GM12878 (cell line): ENCODE data around the gene SEPHS2. TPM values are rescaled to one million over a fixed set of nuclear protein-coding genes. Genes with fewer than 3 reads are reported as not detected.

Experiments
- BCLAF1 ChIP-seq: fragments of 450-650 bp; IDR thresholded peaks from 2 replicates; pipeline ENCODE4 v1.6.1; 2017; ENCODE audit warnings: antibody characterized with exemption, mild to moderate bottlenecking, moderate library complexity
- BMI1 ChIP-seq: fragments of 450-650 bp; IDR thresholded peaks from 2 replicates; pipeline ENCODE4 v1.6.1; 2016; ENCODE audit warnings: mild to moderate bottlenecking, moderate library complexity, borderline replicate concordance
- CHD2 ChIP-seq: IDR thresholded peaks from 2 replicates; pipeline ENCODE4 v1.6.1; 2011; ENCODE audit warnings: low read depth, low read length, improper control_type of control experiment, borderline replicate concordance
- EED ChIP-seq: sonication (generic); IDR thresholded peaks from 2 replicates; pipeline ENCODE4 v1.6.1; 2016; ENCODE audit warnings: antibody characterized with exemption, low read depth
- GABPA ChIP-seq: IDR thresholded peaks from 2 replicates; pipeline ENCODE4 v1.6.1; 2014; ENCODE audit warnings: antibody characterized with exemption, low read depth, mild to moderate bottlenecking, inconsistent platforms
- HCFC1 ChIP-seq: fragments of 150-350 bp; IDR thresholded peaks from 2 replicates; pipeline ENCODE4 v1.6.1; 2014; ENCODE audit warnings: low read length
- HDAC6 ChIP-seq: fragments of 200-600 bp; sonication (generic); IDR thresholded peaks from one replicate; pipeline ENCODE4 v1.8.0; 2017; ENCODE audit warnings: antibody characterized with exemption; ENCODE audit not compliant: unreplicated experiment
- HDGF ChIP-seq: fragments of 450-650 bp; IDR thresholded peaks from 2 replicates; pipeline ENCODE4 v1.6.1; 2016; ENCODE audit warnings: antibody characterized with exemption
- IKZF1 ChIP-seq: fragments of 450-650 bp; conservative IDR thresholded peaks from 2 replicates; pipeline ENCODE4 v1.6.1; 2017; ENCODE audit warnings: antibody characterized with exemption, mild to moderate bottlenecking
- IRF5 ChIP-seq: fragments of 450-650 bp; IDR thresholded peaks from 2 replicates; pipeline ENCODE4 v1.6.1; 2017; ENCODE audit warnings: borderline replicate concordance
- NFXL1 ChIP-seq: fragments of 450-650 bp; IDR thresholded peaks from 2 replicates; pipeline ENCODE4 v1.6.1; 2017; ENCODE audit warnings: antibody characterized with exemption, mild to moderate bottlenecking, borderline replicate concordance
- NFYA ChIP-seq: IDR thresholded peaks from 2 replicates; pipeline ENCODE4 v1.6.1; 2011; ENCODE audit warnings: low read depth, mild to moderate bottlenecking, low read length, improper control_type of control experiment, borderline replicate concordance
- PAX5 ChIP-seq: IDR thresholded peaks from 2 replicates; pipeline ENCODE4 v1.6.1; 2011; ENCODE audit warnings: low read depth, low read length, borderline replicate concordance
- PML ChIP-seq: IDR thresholded peaks from 2 replicates; pipeline ENCODE4 v1.6.1; 2012; ENCODE audit warnings: low read length, inconsistent platforms
- RAD21 ChIP-seq: IDR thresholded peaks from 2 replicates; pipeline ENCODE4 v1.6.1; 2011; ENCODE audit warnings: mild to moderate bottlenecking, low read depth, low read length, moderate library complexity; ENCODE audit not compliant: insufficient read depth
- SMAD5 ChIP-seq: IDR thresholded peaks from 2 replicates; pipeline ENCODE4 v1.6.1; 2016; ENCODE audit warnings: antibody characterized with exemption, low read depth
- SMARCA5 ChIP-seq: fragments of 450-650 bp; IDR thresholded peaks from 2 replicates; pipeline ENCODE4 v1.6.1; 2017; ENCODE audit warnings: mild to moderate bottlenecking
- SP1 ChIP-seq: IDR thresholded peaks from one replicate; pipeline ENCODE4 v1.6.1; 2011; ENCODE audit warnings: low read depth, low read length
- SREBF2 ChIP-seq: IDR thresholded peaks from 2 replicates; pipeline ENCODE4 v1.6.1; 2012; ENCODE audit warnings: mild to moderate bottlenecking, low read length
- SRF ChIP-seq, 2 experiments: IDR thresholded peaks; 2 replicates each; pipeline ENCODE4 v1.6.1; 2011; ENCODE audit warnings: low read depth in 2 of 2, low read length in 2 of 2, mild to moderate bottlenecking in 1 of 2, moderate library complexity in 1 of 2
- TAF1 ChIP-seq: IDR thresholded peaks from 2 replicates; pipeline ENCODE4 v1.6.1; 2011; ENCODE audit warnings: mild to moderate bottlenecking, low read depth, low read length, borderline replicate concordance
- WRNIP1 ChIP-seq: IDR thresholded peaks from 2 replicates; pipeline ENCODE4 v1.6.1; 2011; ENCODE audit warnings: low read depth, low read length, improper control_type of control experiment, borderline replicate concordance
- ZBTB4 ChIP-seq: fragments of 450-650 bp; formaldehyde crosslinking; IDR thresholded peaks from 2 replicates; pipeline ENCODE4 v1.4.0; 2022; ENCODE audit warnings: mild to moderate bottlenecking, moderate library complexity
- ZNF24 ChIP-seq: fragments of 450-650 bp; IDR thresholded peaks from 2 replicates; pipeline ENCODE4 v1.6.1; 2017; ENCODE audit warnings: antibody characterized with exemption, mild to moderate bottlenecking
- ZZZ3 ChIP-seq: IDR thresholded peaks from 2 replicates; pipeline ENCODE4 v1.6.1; 2011; ENCODE audit warnings: low read depth; ENCODE audit not compliant: control insufficient read depth, insufficient read length
- polyA plus RNA-seq, 11 experiments: library from polyadenylated mRNA; depleted of rRNA in 4 of 11; unstranded in 6 of 11; stranded (reverse) in 5 of 11; fragments of >200 nt; fragmentation: Nextera tagmentation in 4 of 11; fragmentation: Illumina TruSeq in 1 of 11; extraction: Ambion mirVana in 4 of 11; extraction: Trizol in 1 of 11; gene quantifications; 1 replicate in 1 of 11; 2 replicates in 10 of 11; pipeline versions ENCODE4 v1.2.1 to v1.2.3, GENCODE V29; 2011 to 2016; ENCODE audit warnings: inconsistent platforms in 2 of 11, missing spikeins in 2 of 11, low read depth in 1 of 11
- total RNA-seq, 4 experiments: library from RNA; depleted of rRNA in 3 of 4; stranded (reverse); fragments of >200 nt in 3 of 4; fragmentation: Illumina TruSeq in 1 of 4; extraction: Trizol in 1 of 4; gene quantifications; 2 replicates each; pipeline versions ENCODE4 v1.2.1 to v1.2.3, GENCODE V29; 2013 to 2021

The SEPHS2 gene
- total and polyA plus RNA-seq, 10 of the 15 experiments (the other 5 are each of a cell fraction or from before 2014, with no cell fraction given) = 21.6 to 99.8 (median 72.9) TPM

- TF ChIP-seq ZBTB4 (CRISPR knock-in tag) (no peak), IKZF1 (peak; percentile 74), TAF1 (no peak), SRF (IDR thresholded peaks at IDR 0.05; ENCODE audit: low read depth in 2 of 2, low read length in 2 of 2) (no peak), SMARCA5 (peak; percentile 92), WRNIP1 (0 out of 2 replicates have a peak, but pooled peaks have one; percentile 57), GABPA (no peak), HDAC6 (no peak), HCFC1 (no peak), EED (peak; percentile 61), ZNF24 (0 out of 2 replicates have a peak, but pooled peaks have one; percentile 20), NFXL1 (no peak), RAD21 (peak; percentile 95), SMAD5 (no peak), BCLAF1 (no peak), ZZZ3 (no peak), NFYA (no peak), HDGF (0 out of 2 replicates have a peak, but pooled peaks have one; percentile 22), CHD2 (peak; percentile 81), IRF5 (no peak), SREBF2 (no peak), BMI1 (no peak), SP1 (peak; percentile 20), PML (no peak), PAX5 (peak; percentile 42; the same call in 1 of the 2 replicates)
These were observed 36.3 kb downstream of the SEPHS2 start (continued) for GRCh38 chr16:30409125-30410060.
